ENCODE measurements around the gene CYTH4.

The CYTH4 gene

GRCh38 chr22:37308385-37309200 is 26.3 kb downstream of the CYTH4 start:
- DNase-seq, result no peak

GRCh38 chr22:37309211-37310074 is 27.1 kb downstream of the CYTH4 start:
- no peak for DNase-seq

- DNase-seq, result no peak
Measured at GRCh38 chr22:37310075-37310606, 27.8 kb downstream of the CYTH4 start.

GRCh38 chr22:37310815-37311595 is 28.7 kb downstream of the CYTH4 start:
- DNase-seq, result peak in 2 of 56 donors; percentile 23 to 29

- DNase-seq, result no peak
Measured at GRCh38 chr22:37311761-37312312, 29.5 kb downstream of the CYTH4 start.

GRCh38 chr22:37312549-37313183 is 30.4 kb downstream of the CYTH4 start:
- DNase-seq, result no peak

- DNase-seq, result no peak
Measured at GRCh38 chr22:37313376-37314314, 31.3 kb downstream of the CYTH4 start.

- DNase-seq, result no peak
Measured at GRCh38 chr22:37314315-37315074, 32.2 kb downstream of the CYTH4 start.

GRCh38 chr22:37316405-37316804 is 34.1 kb downstream of the CYTH4 start:
- no peak for DNase-seq

GRCh38 chr22:37316875-37317371 is 34.6 kb downstream of the CYTH4 start:
- peak in 49 of 56 donors; percentile 5 to 80 (median 48) for DNase-seq

GRCh38 chr22:37317698-37318210 is 35.4 kb downstream of the CYTH4 start:
- no peak for DNase-seq

- no peak for DNase-seq
Measured at GRCh38 chr22:37318364-37319109, 36.2 kb downstream of the CYTH4 start.

GRCh38 chr22:37319469-37319868 is 37.2 kb downstream of the CYTH4 start:
- no peak for DNase-seq

GRCh38 chr22:37320726-37321677 is 38.7 kb downstream of the CYTH4 start:
- no peak for DNase-seq

- peak in 17 of 56 donors; percentile 4 to 62 (median 36) for DNase-seq
Measured at GRCh38 chr22:37324340-37325038, 42.2 kb downstream of the CYTH4 start.
